Putamen (tissue), 1 donor: ENCODE measurements around the gene GFRA1.

Source experiments
- DNase-seq: peaks from one replicate; pipeline ENCODE4 v3.0.0-alpha.2; 2016; ENCODE audit warnings: low spot score

The GFRA1 gene

GRCh38 chr10:116241085-116241484, 31.9 kb downstream of the GFRA1 start:
- DNase-seq, result no peak

GRCh38 chr10:116240157-116240950, 32.7 kb downstream of the GFRA1 start:
- DNase-seq, result no peak

GRCh38 chr10:116239229-116239628, 33.8 kb downstream of the GFRA1 start:
- no peak for DNase-seq

- no peak for DNase-seq
Observed at GRCh38 chr10:116237970-116238369, 35.0 kb downstream of the GFRA1 start.

- no peak for DNase-seq
Observed at GRCh38 chr10:116237260-116237659, 35.7 kb downstream of the GFRA1 start.

- DNase-seq, result no peak
Observed at GRCh38 chr10:116233230-116233629, 39.8 kb downstream of the GFRA1 start.

GRCh38 chr10:116232613-116233012, 40.4 kb downstream of the GFRA1 start:
- no peak for DNase-seq

GRCh38 chr10:116226766-116227165, 46.2 kb downstream of the GFRA1 start:
- no peak for DNase-seq

- DNase-seq, result no peak
Observed at GRCh38 chr10:116226053-116226452, 47.0 kb downstream of the GFRA1 start.

GRCh38 chr10:116223289-116223688, 49.7 kb downstream of the GFRA1 start:
- DNase-seq, result no peak

GRCh38 chr10:116221053-116221452, 52.0 kb downstream of the GFRA1 start:
- no peak for DNase-seq

- DNase-seq, result no peak
Observed at GRCh38 chr10:116216676-116217075, 56.3 kb downstream of the GFRA1 start.

GRCh38 chr10:116215651-116216050, 57.4 kb downstream of the GFRA1 start:
- no peak for DNase-seq

- DNase-seq, result no peak
Observed at GRCh38 chr10:116211682-116212081, 61.3 kb downstream of the GFRA1 start.

- no peak for DNase-seq
Observed at GRCh38 chr10:116210588-116211346, 62.2 kb downstream of the GFRA1 start.

GRCh38 chr10:116209781-116210180, 63.2 kb downstream of the GFRA1 start:
- DNase-seq, result no peak

- DNase-seq, result no peak
Observed at GRCh38 chr10:116208956-116209567, 63.9 kb downstream of the GFRA1 start.

GRCh38 chr10:116207690-116208089, 65.3 kb downstream of the GFRA1 start:
- no peak for DNase-seq

GRCh38 chr10:116203661-116204060, 69.3 kb downstream of the GFRA1 start:
- DNase-seq, result no peak

- DNase-seq, result peak; percentile 32
Observed at GRCh38 chr10:116201670-116202430, 71.2 kb downstream of the GFRA1 start.

- DNase-seq, result no peak
Observed at GRCh38 chr10:116201011-116201410, 72.0 kb downstream of the GFRA1 start.

- no peak for DNase-seq
Observed at GRCh38 chr10:116198676-116199035, 74.3 kb downstream of the GFRA1 start.
